HG02610 (cell line): ENCODE results near the gene ABCB11.

Source experiments
- ATAC-seq: cut with Tn5 transposase; IDR thresholded peaks from one replicate; pipeline ENCODE4 v1.9.1; 2021; ENCODE audit warnings: mild to moderate bottlenecking, moderate library complexity; ENCODE audit not compliant: unreplicated experiment

Gene ABCB11

DNA sequence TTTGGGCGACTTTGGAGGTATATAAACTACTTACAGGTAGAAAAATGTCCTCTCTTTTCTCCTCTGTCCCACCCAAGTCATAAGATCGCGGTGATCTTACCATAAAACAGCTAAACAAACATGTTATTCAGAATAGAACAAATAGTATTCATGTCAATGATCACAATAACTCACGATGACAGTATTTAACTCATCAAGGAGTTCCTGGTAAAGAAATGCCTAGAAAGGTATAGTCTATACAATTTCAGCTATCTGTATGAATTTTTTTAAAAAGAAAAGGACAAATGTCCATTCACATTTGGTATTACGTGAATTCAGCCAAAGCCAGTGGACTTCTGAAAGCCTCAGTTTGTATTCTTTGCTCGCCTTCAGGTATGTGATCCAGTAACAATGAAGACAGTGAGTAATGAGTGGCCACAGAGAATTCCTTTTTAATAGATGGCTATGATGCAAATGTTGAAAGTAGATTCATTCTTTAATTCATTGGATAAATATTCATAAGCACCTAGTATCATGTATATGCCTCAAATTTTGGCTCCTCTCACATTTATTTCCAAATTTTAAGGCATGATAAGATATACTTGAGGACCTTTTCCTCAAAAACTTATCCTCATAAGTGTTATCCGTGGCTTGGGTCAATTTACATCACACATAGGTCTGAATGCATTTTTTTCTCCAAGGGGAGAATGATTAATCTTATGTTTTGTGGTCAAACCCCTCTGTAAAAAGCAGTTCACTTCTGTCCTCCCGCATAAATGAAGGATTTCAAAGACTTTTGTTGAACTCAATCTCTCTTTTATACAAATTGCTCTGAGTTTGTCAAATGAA, 20.3 kb downstream of the ABCB11 start:
- no peak for ATAC-seq

DNA sequence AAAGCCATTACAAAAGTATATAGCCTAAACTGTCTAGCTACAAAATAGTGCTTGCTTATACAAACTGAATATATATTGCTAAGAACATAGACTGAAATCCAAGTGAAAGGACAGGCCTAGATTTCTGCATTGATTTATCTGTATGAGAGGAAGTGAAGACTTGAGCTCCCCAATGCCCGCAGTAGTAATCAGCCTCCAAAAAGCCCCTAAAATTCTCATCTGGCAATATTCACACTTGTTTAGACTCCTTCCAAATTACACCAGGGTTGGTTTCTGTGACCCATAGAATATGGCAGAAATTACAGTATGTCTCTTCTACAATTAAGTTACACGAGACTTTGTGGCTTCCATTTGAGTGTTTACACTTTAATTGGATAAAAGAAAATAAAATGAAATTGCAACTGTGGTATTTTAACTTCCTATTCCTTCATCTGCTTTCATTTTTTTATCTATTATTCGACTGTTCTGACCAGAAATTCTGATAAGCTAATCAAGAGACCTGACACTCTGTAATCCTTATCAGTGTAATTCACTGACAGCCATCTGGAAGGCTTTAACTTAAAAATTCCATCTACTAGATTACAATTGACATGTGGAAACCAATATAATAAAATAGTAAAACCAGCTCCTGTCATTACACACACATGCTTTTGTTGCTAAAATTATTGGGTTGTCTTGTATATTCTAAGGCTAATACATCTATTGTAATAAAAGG, 21.1 kb downstream of the ABCB11 start:
- ATAC-seq: no peak

DNA sequence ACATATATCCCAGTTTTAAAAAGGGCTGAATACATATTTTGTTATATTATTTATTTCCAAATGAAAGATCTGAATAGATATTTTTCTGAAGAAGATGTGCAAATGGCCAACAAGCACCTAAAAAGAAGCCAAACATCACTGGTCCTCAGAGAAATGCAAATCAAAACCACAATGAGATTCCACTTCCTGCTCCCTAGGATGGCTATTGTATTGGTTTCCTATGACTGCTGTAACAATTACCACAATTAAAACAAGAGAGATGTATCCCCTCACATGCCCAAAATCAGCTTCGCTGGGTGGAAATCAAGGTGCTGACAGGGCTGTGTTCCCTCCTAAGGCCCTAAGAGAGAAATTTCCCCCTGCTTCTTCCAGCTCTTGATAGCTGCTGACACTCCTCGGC, 23.2 kb downstream of the ABCB11 start:
- no peak for ATAC-seq

DNA sequence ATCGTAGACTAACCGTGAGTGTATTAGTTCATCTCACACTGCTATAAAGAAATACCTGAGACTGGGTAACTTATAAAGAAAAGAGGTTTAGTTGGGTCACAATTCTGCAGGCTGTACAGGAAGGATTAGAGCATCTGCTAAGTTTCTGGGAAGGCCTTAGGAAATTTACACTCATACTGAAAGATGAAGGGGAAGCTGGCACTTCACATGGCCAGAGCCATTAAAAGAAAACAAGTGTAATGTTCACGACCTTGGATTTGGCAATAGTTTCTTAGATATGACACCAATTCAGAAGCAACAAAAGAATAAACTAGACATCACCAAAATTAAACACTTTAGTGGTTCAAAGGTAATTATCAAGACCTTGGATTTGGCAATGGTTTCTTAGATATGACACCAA, 23.8 kb downstream of the ABCB11 start:
- ATAC-seq: no peak

DNA sequence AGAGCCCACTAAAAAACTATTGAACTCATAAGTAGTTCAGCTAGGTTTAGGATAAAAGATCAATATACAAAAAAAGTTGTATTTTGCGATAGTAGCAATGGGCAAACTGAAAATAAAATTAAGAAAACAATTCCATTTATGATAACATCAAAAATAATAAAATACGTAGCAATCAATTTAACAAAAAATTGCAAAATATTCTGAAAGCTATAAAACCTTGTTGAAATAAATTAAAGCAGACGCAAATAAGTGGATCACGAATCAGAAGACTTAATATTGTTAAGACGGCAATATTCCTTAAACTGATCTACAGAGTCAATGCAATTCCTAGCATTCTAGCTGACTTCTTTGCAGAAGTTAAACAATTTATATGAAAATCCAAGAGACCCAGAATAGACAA, 24.5 kb downstream of the ABCB11 start:
- no peak for ATAC-seq

DNA sequence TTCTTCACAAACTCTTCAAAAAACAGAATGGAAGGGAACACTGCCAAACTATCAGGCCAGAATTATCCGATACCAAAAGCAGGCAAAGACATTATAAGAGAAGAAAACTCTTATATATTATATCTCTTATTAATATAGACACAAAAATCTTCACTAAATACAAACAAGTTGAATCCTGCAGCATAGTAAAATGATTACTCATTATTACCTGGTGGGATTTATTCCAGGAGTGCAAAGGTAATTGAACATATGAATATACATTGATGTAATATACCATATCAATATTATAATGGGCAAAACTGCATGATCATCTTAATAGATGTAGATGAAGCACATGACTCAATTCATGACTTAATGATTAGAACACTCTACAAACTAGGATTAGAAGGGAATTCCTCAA, 25.1 kb downstream of the ABCB11 start:
- ATAC-seq: no peak

DNA sequence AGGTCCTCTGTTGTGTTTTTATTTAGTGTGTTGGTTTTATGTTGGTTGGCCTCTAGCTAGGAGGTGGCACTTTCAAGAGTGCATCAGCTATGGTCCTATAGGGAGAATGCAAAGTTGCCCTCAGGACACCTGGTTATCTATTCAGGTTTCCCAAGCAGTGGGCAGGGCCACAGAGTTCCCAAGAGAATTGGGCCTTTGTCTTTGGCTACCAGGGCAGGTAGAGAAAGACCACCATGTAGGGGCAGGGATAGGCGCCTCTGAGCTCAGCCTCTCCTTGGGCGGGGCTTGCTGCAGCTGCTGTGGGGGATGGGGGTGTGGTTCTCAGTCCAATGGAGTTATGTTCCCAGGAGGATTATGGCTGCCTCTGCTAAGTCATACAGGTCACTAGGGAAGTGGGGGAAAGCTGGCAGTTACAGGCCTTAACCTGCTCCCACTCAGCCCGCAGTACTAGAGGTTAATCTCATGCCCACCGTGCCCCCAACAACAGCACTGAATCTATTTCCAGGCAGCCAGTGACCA, 26.0 kb downstream of the ABCB11 start:
- ATAC-seq: no peak

DNA sequence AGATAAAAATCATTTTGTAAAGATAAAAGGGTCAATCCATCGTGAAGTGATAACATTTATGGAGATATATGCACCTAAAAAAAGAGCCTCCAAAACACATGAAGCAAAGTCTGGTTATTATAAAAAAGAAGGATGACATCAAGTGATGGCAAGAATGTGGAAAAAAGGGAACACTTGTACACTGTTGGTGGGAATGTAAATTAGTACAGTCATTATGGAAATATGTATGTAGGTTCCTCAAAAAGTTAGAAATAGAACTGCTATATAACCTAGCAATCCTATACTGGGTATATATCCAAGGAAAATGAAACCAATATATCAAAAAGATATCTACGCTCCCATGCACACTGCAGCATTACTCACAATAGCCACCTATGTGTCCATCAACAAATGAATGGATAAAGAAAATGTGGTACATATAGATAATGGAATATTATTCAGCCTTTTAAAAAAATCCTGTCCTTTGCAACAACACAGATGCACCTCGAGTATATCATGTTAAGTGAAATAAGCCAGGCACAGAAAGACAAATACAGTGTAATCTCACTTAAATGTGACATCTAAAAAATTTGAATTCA, 28.9 kb downstream of the ABCB11 start:
- ATAC-seq: no peak

DNA sequence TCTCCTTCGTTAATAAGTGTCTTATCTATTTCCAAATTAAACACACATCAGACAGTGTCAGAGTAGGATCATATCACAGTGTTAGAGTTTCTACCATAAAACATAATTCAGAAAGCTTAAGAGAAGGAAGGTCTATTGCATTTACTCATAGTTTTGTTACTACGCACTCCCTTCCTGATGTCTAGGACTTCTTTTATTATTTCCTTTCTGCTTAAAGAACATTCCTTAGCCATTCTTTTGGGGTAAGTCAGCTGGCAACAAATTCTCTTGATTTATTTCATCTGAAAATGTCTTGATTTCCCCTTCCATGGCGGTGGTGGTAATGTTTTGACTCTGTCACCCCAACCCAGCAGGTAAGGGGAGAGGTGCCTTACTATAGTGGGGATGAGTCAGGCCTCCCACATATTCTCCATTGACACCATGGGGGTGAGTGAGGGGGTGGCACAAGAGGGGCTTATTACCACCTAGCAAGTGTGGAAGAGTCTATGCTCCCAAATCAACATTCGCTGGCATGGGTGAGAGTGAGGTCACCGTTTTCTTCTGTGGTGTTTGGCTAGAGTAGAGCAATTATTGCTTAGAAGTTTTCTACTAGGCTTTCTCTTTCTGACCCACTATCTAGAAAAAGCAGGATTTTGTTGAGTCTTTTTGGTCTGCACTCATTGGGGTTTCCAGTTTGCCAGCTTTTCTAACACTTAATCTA, 29.9 kb downstream of the ABCB11 start:
- ATAC-seq: no peak

DNA sequence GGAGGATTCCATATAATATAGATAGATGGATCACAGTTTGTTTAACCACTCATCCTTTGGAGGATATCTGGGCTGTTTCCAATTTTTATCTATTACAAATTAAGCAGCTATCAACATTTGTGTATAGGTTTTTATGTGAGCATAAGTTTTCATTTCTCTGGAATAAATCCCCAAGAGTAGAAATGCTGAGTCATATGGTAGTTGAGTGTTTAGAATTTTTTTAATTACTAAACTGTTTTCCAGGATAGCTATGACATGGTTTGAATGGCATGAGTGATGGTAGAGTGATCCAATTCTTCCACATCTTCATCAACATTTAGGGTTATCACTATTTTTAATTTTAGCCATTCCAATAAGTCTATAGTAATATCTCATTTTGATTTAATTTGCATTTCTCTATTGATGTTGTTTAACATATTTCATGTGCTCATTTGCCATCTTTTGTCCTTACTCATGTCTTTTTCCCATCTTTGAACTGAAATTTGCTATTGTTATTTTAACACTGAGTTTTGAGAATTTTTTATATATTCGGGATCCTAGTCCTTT, 31.4 kb downstream of the ABCB11 start:
- ATAC-seq: no peak

DNA sequence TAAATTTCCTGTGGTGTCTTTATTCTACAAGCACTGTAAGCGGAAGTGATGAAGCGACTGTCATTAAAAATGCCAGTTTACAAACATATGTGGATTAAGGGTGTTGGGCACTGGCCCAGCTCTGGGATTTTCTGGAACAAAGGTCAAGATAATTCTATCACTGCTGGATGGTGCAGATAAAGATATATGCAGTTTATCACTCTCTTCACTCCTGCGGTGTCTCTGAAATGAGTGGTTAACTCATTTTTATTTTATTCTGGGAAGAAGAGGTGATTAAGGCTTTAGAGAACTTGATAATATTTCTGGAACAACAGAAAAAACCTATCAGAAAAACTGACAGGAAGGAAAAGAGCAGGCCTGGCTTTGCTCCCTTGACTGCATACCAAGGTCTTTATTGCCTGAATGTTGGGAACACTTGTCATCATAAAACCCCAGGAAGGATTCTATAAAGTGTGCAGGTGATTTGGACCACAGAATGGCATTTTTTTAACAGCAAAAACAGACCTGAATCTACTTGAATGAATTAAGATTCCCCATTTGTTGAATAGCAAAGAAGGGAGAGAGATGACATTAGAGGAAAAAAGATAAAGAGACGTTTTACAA, 32.4 kb downstream of the ABCB11 start:
- no peak for ATAC-seq

DNA sequence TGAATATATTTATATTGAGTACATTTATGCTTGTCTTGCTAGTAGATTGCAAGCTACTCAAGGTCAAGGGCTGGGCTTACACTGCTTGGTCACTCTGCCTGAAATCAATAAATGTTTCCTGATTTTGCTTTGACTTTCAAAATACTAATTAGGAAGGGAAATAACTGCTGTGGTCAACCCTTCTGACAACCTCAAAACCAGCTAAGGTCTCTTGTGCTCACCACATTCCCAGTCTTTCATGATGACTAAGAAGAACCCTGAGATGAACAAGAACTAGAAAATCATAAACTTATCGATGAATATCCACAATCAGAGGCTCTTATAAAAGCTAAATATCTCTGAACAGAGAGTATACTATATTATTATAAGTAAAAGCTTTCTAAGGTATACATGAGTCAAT, 33.3 kb downstream of the ABCB11 start:
- ATAC-seq: no peak

DNA sequence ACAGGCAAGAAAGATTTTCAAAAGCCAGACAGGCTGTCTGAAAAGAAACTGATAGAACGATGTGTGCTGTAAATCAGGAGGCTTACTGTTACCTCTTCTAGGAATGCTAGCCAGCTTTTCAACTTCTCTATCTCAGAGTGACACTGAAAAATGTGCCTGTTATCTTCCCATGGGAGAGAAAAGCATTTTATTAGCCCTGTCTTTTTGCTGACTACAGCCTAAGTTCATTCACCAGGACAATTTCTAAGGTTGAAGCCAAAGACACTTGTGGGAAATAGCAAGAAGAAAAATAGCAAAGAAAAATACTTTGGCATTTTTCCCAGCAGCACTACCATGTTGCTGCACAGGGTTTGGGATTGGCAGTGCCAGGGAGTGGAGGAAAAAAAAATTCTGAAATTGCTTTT, 34.0 kb downstream of the ABCB11 start:
- no peak for ATAC-seq

DNA sequence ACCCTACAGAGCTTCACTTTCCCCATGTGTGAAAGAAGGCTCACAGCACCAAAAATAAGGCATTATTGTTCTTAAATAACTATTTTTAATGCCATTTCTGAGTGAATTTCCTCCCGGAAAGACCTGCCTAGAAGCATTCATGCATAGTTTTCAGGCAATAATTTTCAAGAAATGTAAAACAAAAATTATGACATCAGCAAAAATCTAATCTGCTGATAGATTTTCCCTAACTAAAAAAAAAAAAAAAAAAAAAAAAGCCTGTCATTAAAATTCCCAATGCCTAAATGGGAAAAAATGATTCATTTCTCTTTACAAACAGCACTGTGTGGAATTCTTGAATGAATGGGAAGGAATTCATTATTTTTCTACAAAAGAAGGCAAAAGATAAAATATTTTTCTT, 35.4 kb downstream of the ABCB11 start:
- ATAC-seq: no peak

DNA sequence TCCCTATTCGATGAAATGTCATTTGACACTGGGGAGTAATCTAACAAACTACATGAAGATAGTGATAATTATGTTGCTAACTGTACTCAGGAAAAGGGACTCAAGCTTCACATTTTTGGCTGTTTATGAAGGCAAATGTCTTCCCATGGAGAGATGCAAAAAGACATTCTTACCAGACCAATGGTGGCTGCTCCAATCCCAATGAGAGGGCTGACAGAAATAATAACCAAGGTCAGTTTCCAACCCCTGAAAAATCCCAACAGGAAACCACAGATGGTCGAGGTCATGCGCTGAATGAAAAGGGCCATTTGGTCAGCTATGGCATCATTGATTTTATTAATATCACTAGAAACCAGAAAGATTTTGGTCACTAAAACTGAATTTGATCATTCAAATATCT, 37.6 kb downstream of the ABCB11 start:
- ATAC-seq: no peak

DNA sequence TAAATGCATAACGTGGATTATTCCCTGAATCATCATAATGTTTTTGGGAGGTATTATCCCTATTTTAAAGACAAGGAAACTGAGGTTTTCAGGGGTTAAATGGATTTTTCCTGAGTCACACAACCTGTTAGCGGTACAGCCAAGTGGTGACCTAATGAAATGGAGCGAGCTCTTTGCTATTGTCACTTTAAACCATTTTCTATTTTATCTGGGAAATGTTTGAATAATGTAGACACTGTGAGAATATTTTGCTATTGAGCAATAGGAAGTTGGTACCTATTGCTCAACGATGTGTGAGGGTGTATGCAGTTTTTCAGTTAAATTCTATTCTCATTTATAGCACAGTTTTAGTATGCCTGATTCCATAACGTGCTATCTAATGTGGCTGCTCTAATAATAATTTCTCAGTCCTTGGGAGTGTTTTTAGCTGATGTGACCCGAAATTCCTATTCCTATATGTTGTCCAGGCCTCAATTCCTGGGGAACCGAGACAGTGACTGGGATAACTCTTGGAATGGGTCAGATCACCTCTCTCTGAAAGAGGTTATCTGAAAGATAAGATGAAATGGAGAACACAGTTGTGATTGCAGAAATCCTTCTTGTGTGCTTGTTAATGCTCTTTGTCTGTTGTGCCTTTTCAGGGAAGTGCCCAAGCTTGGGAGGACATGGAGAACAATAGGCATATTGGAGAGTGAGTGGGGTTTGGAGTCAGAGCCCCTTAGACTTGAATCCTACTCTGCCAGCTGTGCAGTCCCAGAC, 38.4 kb downstream of the ABCB11 start:
- ATAC-seq: no peak

DNA sequence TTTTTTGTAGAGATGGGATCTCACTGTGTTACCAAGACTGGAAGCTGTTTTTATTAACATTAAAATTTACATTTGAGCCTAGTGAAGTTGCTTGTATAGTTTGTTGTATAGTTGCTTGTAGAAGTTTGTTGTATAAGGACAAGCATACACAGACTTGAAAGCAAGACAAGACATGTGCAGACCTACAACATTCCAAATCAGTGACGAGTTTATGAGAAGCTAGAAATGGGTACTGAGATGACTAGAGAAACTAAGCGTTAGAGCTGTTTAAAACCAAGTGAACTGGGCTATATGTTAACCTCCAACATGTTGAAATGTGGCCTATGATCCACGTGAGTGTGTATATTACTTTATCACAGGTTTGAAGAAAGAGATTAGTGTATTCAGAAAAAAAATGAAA, 39.1 kb downstream of the ABCB11 start:
- no peak for ATAC-seq

DNA sequence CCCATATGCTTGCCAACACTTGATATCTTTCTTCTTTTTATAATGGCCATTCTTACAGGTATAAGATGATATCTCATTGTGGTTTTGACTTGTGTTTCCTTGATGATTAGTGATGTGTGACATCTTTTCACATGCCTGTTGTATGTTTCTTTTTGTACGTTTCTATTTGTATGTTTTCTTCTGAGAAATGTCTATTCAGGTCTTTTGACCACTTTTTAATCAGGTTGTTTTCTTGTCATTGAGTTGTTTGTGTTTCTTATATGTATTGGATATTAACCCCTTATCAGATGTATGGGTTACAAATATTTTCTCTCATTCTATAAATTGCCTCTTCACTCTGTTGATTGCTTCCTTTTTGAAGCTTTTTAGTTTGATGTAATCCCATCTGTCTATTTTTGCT, 42.4 kb downstream of the ABCB11 start:
- ATAC-seq: no peak

DNA sequence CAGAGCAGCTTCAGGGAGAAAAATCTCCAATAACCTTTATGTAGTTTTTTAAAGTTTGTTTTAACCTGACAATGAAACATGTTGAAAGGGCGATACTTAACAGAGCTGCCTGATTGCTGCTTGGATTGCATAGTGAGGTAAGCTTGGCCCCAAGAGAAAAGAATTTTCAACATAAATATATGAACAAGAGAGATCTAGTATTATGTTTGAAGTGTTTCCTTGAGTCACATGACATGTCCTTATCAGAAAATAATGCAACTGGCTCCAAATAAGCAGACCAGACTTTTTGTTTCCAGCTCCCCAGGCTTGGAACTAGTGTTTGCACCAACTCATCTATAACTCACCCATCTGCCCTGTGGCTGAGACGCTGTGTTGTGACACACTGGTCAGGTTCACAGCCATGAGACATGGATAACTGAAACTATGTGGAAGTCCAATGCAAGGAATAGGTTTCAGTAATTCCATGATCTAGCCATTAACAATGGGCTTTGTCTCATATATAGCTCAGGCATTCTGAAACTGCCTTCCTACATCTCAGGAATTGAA, 44.7 kb downstream of the ABCB11 start:
- ATAC-seq: no peak

DNA sequence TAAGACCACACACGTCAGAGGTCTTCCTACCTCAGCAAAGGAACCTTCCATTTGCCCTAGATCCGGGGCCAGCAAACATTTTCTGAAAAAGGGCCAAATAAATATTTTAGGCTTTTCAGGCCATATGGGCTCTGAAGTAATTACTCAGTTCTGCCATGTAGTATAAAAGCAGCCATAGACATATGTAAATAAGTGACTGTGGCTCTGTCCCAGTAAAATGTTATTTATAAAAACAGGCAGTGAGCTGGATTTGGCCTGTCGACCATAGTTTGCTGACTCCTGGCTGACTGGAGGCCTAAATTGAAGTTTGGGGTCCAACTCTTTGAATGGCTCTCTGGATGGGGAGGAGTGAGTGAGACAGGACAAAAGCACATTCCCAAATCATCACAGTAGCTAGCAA, 49.5 kb downstream of the ABCB11 start:
- no peak for ATAC-seq
